GOT3 (cell line): Measurements from ENCODE around the gene MAN2A1.
A peak's percentile ranks its signal among the peaks of the same experiment; 100 is the strongest.

ENCODE experiments used
- DNase-seq: peaks from one replicate; lab custom pipeline; 2025; ENCODE audit warnings: mixed read lengths; lab: John Stamatoyannopoulos, UW

The MAN2A1 gene

DNA sequence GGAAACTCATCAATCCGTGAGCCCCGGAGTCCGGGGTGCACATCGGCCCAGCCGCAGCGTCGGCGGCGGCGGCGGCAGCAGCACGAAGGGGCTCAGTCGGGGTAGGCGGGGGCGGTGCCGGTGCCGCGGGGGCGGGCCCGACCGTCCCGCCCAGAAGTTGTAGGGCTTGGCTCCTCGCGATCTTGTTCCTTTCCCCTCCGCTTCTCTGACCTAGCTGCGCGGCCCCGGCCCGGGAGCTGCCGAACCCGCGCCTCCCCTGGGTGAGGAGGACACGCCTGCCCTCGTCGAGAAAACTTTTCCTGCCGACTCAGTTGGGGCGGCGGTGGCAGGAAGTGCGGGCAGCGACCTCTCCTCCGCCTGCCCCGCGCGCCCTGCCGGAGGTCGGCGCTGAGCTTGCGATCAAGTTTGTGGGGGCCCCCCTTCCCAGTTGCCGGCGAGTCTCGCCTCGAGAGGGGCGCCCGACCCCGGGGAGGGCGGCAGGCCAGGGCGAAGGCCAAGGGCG lies at the start of gene MAN2A1:
Gene MAN2A1, plus strand, starts transcription at position 188 of the 502 bp plus-strand sequence. CDS start 491 bp downstream, outside the sequence.
- peak; percentile 67 for DNase-seq

DNA sequence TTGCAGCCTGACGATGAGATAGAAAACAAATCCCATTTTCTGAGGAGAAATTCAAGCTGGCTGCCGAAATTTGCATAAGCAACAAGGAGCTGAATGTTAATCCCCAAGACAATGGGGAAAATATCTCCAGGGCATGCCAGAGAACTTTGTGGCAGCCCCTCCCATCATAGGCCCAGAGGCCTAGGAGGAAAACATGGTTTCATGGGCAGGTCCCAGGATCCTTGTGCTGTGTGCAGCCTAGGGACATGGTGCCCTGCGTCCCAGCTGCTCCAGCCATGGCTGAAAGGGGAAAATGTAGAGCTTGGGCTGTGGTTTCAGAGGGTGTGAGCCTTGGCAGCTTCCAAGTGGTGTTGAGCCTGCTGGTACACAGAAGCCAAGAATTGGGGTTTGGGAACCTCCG lies 48.8 kb upstream of the MAN2A1 start:
- no peak for DNase-seq

DNA sequence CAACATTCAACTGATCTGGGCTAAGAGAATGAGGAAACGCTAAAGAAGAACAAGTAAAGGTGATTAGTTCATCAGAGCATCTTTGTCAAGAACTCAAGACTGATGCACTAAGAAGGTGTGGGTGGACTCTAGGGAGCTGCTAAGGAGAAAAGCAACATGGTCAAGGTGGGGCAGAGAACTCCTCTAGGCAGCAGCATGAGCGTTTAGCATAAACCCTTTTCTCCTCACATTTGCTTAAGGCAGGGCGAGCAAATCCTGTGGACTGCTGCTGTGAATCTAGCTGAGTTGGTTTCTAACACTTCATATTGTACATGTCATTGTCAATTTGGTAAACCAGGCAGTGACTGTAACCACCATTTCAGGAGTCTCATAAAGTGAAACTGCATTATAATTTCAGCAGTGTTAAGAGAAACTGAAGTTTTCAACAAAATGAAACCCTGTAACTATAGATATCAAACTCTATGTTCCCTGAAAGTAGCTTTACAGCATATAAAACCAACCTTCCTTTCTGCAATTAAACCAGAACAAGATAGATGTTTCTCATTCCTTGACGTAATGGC lies 45.9 kb upstream of the MAN2A1 start:
- no peak for DNase-seq

DNA sequence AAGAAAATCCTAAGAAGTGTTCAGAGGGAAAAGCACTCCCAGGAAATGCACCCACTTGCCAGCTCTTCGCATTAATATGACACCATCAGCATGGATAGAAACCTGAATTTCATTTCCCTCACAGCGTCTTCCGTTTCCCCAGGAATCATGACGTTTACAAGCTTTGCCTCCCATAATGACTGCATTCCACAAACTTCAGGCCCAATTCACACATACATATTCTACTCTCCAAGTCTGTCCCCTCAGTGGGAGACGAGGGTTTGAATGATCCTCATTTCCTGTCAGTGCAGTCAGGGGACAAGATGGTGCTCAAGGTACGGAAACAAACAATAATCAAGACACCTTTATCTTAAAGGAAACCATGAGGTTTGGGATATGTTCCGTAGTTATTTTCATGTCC lies 44.9 kb upstream of the MAN2A1 start:
- DNase-seq = no peak

DNA sequence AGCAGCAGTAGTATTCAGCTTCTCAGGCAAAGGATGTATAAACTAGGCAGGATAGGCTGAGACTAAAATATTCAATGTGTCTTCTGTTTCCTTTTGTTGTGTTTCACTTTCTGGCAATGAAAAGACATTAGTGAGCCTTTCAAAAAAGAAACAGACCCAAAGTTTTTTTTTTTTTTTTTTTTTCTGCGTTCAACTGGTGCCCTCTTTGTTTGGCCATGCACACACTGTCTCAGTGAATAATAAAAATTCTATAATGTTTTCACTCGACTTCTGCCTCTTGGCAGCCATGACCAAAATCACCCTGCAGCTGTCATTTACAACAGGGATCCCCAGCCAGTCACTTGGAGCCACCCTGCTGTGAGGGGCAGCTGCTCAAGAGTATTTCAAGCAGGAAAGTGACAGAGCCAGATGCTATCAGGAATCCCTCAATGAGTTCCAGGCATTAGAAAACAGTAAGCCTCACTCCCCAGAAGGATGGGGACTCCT lies 44.0 kb upstream of the MAN2A1 start:
- no peak for DNase-seq

DNA sequence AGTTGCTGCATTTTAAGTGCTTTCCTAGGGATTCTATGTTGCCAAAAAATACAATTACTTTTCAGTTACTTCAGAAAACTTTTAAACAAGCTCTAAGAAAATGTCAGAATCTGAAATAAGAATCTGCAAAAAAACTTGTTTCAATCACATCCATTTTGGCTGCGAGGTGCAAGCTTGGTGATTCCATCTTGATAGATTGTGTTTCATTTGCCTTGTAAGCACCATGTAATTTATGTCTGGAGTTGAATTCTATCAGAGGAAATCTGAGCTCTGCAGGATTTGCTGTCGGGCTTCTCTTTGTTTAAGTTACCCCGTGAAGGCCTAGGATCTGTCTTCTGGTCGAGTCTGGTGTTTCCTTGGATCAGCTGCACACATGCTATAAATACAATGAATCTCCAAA lies 40.4 kb upstream of the MAN2A1 start:
- DNase-seq = no peak

DNA sequence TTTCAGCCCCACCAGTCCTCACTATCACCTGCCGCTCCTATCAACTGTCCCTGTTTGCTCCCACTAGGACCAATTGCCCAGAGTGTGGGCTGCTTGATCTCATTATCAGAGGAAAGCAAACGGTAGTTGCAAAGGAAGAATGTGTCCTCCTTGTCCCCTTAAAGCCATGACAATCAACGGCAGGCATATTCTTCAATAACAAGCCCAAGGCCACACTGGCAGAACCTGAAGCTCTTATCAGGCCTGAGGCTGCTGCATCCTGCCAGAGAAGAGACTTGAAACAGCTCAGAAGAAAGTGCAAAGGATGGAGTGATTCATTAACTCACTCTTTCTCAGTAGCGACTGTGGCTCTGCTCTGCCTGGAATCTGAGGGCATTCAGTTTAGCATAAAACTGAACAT lies 39.2 kb upstream of the MAN2A1 start:
- DNase-seq = no peak

DNA sequence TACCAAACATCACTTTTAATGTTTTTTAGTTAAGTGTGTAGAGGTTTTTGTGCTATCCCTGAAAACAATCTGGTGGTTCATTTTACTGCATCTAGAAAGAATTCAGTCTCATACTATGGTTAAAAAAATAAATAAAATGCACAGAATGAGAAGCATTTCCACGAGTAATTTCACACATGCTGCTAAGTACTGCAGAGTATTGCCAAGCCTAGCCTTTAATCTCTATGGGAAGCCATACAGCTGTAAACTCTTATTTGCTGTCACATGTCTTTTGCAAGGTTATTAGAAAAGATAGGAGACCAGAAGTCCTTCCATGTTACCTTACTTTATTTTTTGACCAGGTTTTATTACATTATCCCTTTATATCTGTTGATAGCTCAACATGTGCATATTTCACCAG lies 37.6 kb upstream of the MAN2A1 start:
- DNase-seq = no peak

DNA sequence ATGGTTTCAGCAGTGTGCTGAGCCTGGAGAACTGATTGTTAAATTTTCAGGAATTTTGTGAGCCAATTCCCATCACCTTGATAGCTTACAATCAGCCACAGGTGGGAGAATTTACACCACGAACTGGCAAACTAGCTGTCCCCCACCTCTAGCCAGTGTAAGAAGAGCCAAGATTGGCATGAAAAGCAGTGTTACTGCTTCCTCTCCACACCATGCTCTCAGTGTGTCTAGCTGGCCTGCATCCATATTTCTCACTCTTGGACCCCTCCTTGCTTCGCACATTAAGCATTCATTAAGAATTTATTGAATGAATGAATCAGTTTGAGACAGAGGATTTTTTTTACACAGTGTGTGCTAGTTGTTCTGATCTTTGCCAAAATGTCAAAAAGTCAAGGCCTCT lies 36.7 kb upstream of the MAN2A1 start:
- no peak for DNase-seq

DNA sequence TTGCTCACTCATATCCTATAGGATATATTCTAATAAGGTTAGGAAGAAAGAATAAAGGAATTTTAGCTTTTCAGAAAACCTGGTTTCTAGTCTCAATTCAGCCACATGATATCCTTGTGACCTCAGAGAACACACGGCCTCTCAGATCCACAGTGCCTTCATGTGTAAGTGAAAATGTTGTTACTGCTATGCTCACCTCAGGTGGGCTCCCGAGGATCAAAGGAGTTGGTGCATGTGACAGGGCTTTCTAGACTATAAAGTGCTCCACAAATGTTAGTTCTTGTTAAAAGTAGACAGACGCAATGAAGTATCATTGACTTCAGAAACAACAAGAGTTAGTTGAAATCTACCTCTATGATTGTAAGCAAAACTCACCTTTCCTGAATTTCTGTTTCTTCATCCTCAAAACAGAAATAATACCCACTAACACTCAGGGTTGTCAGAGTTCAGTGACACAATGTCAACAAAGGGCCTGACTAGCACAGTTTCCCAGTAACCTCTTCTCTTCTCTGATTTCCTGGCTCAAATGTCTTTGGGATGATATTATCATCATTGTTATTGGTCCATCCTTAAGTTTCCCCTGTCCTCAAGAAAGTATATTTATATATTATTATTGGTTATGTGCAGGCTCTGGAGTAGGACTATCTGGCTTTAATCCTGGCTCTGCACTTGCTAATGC lies 36.0 kb upstream of the MAN2A1 start:
- DNase-seq = no peak

DNA sequence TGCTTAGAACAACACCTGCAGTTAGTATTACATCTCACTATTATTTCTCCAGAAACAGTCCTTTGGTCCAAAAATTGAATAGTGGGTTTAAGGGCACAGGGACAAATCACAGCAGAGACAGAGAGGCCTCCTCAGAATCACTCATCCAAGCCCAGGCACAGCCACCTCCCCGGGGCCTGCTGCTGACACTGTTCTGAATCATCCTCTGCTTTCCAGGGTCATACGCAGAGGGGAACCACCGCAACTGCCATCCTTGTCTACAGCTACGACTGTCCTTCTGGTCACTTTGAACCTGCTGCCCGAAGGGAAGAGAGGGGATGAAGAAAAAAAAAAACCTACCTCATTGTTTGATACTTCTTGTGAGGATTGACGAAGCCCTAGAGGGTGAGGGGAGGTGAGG lies 35.3 kb upstream of the MAN2A1 start:
- no peak for DNase-seq

DNA sequence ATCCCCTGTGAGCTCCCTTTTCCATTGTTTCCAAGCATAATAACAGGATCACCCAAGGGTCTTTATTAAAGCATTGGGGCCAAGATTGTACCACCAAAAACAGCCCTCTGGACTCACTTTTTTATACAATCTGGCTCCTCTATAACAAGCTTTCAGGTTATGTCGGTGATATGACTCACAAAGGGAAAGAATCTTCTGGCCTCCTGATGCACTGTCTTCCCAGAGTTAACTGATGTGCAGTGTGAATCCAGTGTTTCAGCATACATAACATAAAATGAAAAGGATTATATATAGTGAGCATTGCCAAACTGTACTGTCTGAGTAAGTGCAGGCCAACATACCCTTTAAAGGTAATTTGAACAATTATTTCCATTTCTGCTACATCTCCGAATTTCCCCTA lies 33.9 kb upstream of the MAN2A1 start:
- no peak for DNase-seq

DNA sequence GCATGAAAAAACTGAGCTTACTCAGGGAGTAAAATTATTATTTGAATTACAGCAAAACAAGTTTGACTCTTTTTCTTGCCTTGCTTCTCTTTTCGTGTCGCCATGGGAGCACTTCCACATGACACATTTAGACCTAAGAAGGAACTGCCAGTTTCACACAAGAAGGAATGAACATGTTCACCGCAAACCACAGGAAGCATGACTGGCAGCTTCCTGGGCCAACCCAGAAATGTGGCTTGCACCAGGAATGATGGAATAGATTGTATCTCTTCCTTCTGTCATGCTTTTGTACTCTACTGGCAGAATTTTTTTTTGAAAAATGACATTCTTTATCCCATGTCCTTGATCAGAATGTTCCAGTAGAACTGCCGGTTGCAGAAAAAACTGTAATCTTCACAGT lies 32.9 kb upstream of the MAN2A1 start:
- DNase-seq = no peak

DNA sequence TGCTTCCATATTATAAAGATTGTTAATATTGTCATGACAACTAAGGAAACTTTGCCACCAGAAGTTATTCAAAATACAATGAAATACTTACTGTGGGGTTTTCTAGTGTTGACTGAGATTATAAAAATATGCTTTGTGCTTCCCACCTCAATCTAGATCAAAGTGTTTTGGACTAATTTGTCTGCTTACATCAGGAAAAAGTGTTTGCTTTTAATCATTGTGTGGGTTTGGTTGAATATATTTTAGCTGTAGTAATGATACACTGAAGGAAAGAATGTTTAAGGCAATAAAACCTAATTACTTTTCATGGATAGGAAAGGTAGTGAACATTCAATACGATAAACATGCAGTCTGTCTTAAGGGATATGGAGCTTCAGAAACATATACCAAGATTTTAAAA lies 29.8 kb upstream of the MAN2A1 start:
- DNase-seq = no peak

DNA sequence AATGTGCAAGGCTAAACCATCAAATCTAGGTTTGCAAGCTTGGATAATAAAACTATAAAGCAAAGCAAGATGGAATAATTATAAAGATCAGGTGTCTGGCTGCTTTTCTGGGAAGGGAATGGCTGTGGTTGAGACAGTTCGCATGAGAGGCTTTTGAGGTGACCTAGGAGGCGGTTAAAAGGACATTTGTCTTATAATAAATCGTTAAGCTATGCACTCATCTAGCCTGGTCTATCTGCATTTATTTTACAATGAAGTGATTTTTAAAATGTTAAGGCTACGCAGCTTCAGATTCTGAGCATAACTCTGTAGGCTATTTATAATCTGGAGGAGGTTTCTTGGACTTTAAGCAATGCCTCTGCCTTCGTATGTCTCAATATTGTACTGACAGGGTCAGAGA lies 29.4 kb upstream of the MAN2A1 start:
- no peak for DNase-seq

DNA sequence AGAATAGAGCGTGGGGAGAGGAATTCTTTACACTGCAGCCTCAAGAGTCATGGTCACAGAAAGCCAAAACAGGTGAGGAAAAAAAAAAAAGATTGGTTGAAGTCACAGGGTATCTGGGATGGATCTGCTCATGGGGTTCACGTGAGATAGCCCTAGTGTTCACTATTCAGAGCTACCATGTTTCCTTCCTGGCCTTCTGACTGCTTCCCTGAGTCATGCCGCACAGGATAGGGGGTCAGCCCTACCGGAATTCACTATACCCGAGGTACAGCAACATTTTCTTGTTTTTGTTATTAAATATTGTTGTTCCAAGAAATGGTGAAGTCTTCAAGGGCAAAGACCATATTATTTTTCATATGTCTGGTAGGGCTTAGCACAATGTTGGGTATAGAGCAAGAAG lies 21.5 kb upstream of the MAN2A1 start:
- DNase-seq = no peak

DNA sequence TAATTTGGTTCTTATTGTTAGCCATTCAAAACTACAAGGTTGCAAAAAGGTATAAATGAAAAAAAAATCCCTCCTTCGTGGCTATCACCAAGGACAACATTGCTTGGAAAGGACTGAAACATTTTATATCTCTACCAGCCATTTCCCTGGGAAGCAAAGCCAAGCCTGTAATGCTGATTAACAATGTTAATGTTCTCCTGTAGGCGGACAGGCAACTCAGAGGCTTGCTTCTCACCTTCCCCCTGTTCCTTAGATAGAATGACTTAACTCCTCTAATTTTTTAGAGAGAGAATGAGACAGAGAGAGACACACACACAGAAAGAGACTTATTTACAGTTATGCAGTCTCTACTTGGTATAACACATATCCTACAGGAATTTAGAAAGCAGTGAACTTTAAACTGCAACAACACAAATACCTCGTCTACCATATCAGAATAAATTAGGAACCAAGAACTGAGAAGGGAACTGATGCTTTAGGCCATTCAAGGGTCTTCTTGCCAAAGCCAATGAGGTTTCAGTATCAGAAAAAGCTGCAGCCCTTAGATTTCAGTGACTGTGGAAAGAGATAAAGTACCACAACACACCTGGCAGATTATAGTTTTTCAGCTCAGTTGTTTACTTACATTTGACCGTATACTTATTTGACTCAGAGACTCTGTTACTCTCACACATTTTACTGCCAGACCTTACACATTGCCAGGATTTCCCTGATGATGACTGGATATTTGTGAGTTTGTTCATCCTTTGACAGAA lies 20.9 kb upstream of the MAN2A1 start:
- DNase-seq = no peak

DNA sequence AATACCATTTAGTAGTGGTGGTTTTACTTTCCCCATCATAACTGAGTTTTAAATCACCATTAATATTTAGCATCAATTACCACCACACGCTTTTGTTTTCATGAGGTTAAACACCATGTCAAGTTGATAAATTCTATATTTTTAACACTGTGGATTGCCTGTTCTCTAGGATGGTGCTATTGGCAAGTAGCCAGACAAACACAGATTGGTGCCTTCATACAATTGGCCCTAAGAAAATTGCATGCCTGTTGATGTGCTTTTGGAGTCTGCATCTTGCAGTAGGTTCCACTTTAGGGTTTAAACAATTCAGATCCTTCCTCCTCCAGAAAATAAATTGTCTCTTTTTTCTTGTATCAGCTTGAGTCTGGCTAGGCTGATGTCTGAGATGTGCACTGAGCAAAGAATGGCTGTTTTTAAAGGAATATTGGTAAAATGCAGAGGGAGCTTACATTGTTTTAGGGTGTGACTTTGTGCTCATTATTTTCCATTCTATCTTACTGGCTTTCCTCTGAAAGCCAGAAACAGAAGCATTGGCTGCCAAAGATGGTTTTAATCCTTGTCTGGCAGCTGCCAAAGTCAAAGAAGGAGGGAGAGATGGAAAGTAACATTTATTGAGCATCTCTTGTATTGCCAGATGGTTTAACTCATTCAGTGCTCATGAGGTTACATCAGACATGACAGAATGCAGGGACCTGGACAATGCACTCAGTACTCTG lies 19.6 kb upstream of the MAN2A1 start:
- DNase-seq = no peak

DNA sequence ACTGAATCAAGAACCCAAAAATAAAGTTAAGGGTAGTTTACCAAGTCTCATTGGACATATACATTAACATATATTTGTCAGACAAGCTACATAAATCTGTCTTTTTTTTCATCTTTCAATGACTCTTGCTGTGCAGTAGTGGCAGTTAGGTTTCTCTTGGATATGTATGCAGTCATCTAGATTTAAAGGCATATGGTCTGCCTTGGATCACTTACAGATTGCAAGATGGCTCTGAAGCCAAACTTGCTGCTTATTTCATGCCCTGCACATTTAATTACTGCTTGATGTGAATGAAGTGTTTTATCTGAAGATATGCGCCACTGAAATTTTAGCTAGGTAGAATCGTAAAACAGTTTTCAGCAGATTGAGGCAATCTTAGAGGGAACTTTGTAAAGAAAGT lies 18.6 kb upstream of the MAN2A1 start:
- no peak for DNase-seq

DNA sequence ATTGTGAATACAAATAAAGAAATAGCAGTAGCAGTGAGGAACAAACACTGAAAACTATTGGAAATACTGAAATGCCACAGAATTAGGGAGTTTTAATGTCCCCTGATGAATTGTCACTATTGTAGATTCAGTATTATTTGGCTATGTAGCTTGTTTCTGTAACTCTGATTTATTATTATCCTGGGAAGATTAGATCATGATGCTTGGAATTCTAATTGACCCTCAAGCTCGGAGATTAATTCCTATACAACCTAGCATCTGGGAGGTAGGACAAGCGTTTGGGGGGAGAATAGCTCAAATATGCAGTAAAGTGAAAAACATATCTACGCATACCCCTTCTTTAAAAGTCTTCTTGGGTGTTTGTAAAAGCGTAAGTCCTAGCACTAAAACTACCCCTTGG lies 15.1 kb upstream of the MAN2A1 start:
- no peak for DNase-seq

DNA sequence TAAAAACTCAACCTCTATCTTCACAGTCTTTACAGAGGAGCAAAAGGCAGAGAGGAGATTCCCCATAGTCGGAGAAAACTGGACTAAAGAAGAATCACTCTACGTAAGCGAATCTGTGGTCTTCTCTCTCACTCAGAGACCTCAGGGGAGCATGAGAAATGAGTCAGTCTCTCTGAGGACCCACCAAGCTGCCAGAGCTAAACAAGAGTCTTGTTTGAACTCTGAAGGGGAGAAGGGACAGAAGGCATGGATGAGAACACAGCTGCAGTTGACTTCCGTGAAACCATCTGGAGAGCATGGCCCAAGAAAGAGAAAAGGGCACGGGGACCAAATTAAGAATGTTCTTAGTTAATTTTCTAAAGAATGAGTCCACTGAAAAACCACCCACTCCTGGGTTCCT lies 12.8 kb upstream of the MAN2A1 start:
- DNase-seq = no peak

DNA sequence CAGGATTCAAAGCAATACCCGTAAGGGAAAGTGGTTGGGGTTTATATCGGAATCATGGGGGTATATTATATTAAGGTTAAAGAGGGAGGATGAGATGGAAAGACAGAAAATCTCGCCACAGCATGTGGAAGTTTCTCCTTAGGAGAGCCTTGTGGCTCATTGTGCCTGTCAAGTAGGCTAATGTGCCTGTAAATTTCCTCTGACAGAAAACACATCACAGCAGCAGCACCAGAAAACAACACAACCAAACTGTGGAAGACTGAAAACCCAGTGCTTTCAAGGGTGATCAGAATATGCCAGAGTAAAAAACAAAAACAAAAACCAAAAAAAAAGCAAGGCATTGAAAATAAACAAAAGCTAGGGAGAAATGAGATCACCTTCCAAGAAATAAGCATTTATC lies 11.3 kb upstream of the MAN2A1 start:
- DNase-seq = no peak

DNA sequence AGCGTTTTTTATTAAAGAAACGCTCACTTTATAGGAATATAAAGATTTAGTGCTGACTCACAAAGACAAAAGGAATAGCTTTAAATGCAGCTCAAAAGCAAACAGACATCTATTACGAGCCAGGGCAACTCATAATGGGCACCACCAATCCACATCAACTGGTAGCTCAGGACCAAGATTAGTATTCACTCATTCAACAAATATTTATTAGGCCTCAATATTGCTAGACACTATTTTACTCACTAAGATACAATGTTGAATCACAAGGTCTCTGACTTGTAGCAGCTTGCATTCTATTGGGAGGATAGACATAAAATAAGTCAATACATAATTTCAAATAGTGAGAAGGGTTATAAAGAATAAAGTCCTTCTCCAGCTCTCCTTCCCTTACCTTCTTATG lies 8.0 kb upstream of the MAN2A1 start:
- no peak for DNase-seq
